OCI-LY3 (cell line): ENCODE measurements around the gene TANC1.

Experiments
- H2AFZ ChIP-seq: fragments of 200-600, 300-600 bp; shearing (Covaris generic); 2 replicates; pipeline ENCODE4 v1.6.0; 2014; ENCODE audit warnings: antibody characterized with exemption, low read depth, low read length
- H3K27ac ChIP-seq: fragments of 200-600, 300-600 bp; sonication (generic); 2 replicates; pipeline ENCODE4 v1.5.1; 2014; ENCODE audit warnings: mild to moderate bottlenecking, low read length, moderate library complexity, mixed read lengths
- H3K27me3 ChIP-seq: fragments of 200-600, 300-600 bp; sonication (generic); 2 replicates; pipeline ENCODE4 v1.6.1; 2014; ENCODE audit warnings: low read depth, low read length, mixed read lengths
- H3K36me3 ChIP-seq: fragments of 200-600, 300-600 bp; sonication (generic); replicated peaks from 2 replicates; pipeline ENCODE3; 2014; ENCODE audit warnings: low read depth, low read length, mixed read lengths
- H3K4me1 ChIP-seq: fragments of 300-600, 200-600 bp; sonication (generic); 2 replicates; pipeline ENCODE4 v1.6.1; 2014; ENCODE audit warnings: low read length, mixed read lengths
- H3K4me2 ChIP-seq: fragments of 200-600, 300-600 bp; sonication (generic); 2 replicates; pipeline ENCODE4 v1.6.1; 2014; ENCODE audit warnings: low read length, mixed read lengths
- H3K4me3 ChIP-seq: fragments of 300-600, 200-600 bp; sonication (generic); 2 replicates; pipeline ENCODE4 v1.5.1; 2014; ENCODE audit warnings: antibody characterized with exemption, mild to moderate bottlenecking, low read length, moderate library complexity
- H3K79me2 ChIP-seq: fragments of 300-600, 200-600 bp; shearing (Covaris generic); 2 replicates; pipeline ENCODE4 v1.6.1; 2014; ENCODE audit warnings: mild to moderate bottlenecking, low read length, mixed read lengths
- H3K9ac ChIP-seq: fragments of 300-600, 200-600 bp; shearing (Covaris generic); 2 replicates; pipeline ENCODE4 v1.6.0; 2014; ENCODE audit warnings: mild to moderate bottlenecking, low read length, moderate library complexity
- H3K9me3 ChIP-seq: fragments of 200-600, 300-600 bp; shearing (Covaris generic); 2 replicates; pipeline ENCODE4 v1.6.1; 2014; ENCODE audit warnings: low read length, mixed read lengths; ENCODE audit not compliant: insufficient read depth
- H4K20me1 ChIP-seq: fragments of 200-600, 300-600 bp; sonication (generic); 2 replicates; pipeline ENCODE4 v1.6.1; 2016; ENCODE audit warnings: low read length, mixed read lengths; ENCODE audit not compliant: insufficient read depth
- EZH2phosphoT487 ChIP-seq: fragments of 200-600 bp; shearing (Covaris generic); IDR thresholded peaks from 2 replicates; pipeline ENCODE4 v1.6.1; 2018; ENCODE audit warnings: antibody characterized with exemption, mixed run types, low read depth
- TF ChIP-seq, protein P1 (sequence below): fragments of 200-600, 300-600 bp; sonication (generic); IDR thresholded peaks from 2 replicates; pipeline ENCODE4 v1.5.1; 2014; ENCODE audit warnings: antibody characterized with exemption, low read length, low read depth

TANC1 gene

DNA sequence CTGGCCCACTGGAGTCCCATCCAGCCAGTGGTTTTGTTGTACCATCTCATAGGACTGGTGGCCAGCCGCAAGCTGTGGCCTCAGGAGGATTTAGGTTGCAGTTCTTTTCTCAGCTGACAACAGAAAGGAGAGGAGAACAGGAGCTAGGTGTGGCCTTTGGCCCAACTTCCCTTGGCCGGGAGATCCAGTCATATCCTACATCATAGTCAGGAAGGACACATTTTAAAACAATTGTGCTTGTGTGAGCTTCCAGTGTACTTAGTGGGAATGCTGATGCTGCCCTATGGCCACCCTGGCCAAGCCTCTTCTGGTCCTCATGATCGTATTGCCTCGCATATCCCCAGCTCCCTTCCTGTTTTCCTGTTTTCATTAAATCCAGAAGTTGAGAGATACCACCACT, 220.0 kb downstream of the TANC1 start:
- no peaks in the 10 kb centered on the region for H3K79me2 ChIP-seq
- H4K20me1 ChIP-seq = no peaks in the 10 kb centered on the region
- no peak overlapping the region for H3K9ac ChIP-seq
- no peaks in the 10 kb centered on the region for H3K9me3 ChIP-seq
- TF ChIP-seq, protein P1, sequence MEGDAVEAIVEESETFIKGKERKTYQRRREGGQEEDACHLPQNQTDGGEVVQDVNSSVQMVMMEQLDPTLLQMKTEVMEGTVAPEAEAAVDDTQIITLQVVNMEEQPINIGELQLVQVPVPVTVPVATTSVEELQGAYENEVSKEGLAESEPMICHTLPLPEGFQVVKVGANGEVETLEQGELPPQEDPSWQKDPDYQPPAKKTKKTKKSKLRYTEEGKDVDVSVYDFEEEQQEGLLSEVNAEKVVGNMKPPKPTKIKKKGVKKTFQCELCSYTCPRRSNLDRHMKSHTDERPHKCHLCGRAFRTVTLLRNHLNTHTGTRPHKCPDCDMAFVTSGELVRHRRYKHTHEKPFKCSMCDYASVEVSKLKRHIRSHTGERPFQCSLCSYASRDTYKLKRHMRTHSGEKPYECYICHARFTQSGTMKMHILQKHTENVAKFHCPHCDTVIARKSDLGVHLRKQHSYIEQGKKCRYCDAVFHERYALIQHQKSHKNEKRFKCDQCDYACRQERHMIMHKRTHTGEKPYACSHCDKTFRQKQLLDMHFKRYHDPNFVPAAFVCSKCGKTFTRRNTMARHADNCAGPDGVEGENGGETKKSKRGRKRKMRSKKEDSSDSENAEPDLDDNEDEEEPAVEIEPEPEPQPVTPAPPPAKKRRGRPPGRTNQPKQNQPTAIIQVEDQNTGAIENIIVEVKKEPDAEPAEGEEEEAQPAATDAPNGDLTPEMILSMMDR = no peak
- TF ChIP-seq EZH2phosphoT487 = no peak
- no peak overlapping the region for H3K27ac ChIP-seq
- no peaks in the 10 kb centered on the region for H3K36me3 ChIP-seq
- H3K4me3 ChIP-seq = no peak overlapping the region
- peaks cover 19% of the 10 kb centered on the region for H3K4me1 ChIP-seq
- 0 out of 2 replicates have a peak, but pooled peaks cover 4% of the 10 kb centered on the region for H3K27me3 ChIP-seq
- no peak overlapping the region for H3K4me2 ChIP-seq
- H2AFZ ChIP-seq = no peak overlapping the region

DNA sequence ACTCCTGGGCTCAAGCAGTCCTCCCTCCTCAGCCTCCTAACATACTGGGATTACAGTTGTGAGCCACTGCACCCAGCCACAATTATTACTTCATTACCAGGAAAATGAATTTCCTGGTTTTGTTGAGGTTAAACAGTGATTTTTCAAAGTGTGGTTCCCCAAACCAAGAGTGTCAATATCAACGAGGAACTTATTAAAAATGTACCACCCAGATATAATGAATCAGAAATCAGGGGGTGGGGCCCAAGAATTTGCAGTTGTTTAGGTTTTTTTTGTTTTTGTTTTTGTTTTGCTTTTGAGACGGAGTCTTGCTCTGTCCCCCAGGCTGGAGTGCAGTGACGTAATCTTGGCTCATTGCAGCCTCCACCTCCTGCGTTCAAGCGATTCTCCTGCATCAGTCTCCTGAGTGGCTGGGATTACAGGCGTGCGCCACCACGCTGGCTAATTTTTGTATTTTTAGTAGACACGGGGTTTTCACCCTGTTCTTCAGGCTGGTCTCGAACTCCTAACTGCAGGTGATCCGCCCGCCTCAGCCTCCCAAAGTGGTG, 224.0 kb downstream of the TANC1 start:
- TF ChIP-seq EZH2phosphoT487 = no peak
- TF ChIP-seq, protein P1 = no peak
- no peaks in the 10 kb centered on the region for H4K20me1 ChIP-seq
- no peak overlapping the region for H3K4me2 ChIP-seq
- no peak overlapping the region for H3K27ac ChIP-seq
- H3K9ac ChIP-seq = no peak overlapping the region
- no peaks in the 10 kb centered on the region for H3K36me3 ChIP-seq
- no peaks in the 10 kb centered on the region for H3K79me2 ChIP-seq
- no peak overlapping the region for H2AFZ ChIP-seq
- H3K4me1 ChIP-seq = no peaks in the 10 kb centered on the region
- H3K4me3 ChIP-seq = no peak overlapping the region
- H3K9me3 ChIP-seq = no peaks in the 10 kb centered on the region
- 0 out of 2 replicates have a peak, but pooled peaks cover 4% of the 10 kb centered on the region for H3K27me3 ChIP-seq

DNA sequence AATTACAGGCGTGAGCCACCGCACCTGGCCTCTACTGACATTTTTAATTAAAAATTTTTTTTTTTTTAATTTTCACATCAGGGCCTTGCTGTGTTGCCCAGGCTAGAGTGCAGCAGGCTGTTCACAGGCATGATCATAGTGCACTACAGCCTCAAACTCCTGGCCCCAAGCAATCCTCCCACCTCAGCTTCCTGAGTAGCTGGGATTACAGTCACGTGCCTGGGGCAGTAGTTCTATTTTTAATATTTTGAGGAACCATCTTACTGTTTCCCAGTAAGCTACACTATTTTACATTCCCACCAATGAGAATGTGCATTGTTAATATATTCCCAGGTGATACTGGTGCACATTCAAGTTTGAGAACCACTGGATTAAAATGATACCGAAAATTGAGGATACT, 225.4 kb downstream of the TANC1 start:
- Histone ChIP-seq H3K27me3 (no peaks in the 10 kb centered on the region), H3K4me1 (no peaks in the 10 kb centered on the region), H3K27ac (no peak overlapping the region), H3K9me3 (no peaks in the 10 kb centered on the region), H3K79me2 (no peaks in the 10 kb centered on the region), H3K4me3 (no peak overlapping the region), H3K9ac (no peak overlapping the region), H4K20me1 (no peaks in the 10 kb centered on the region), H2AFZ (no peak overlapping the region), H3K36me3 (no peaks in the 10 kb centered on the region), H3K4me2 (no peak overlapping the region)
- TF ChIP-seq, protein P1 = no peak
- no peak for TF ChIP-seq EZH2phosphoT487

DNA sequence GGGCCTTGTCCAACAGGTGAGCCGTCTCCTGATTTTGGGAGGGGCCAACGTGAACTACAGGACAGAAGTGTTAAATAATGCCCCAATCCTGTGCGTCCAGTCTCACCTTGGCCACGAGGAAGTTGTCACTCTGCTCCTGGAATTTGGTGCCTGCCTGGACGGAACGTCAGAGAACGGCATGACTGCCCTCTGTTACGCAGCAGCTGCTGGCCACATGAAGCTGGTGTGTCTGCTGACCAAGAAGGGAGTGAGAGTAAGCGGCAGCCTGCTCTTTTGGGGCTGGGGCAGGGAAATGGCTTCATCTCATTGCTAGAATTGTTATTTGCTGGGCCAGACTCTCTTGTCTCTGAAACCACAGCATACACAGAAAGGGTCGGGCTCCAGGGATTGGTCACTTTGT, 225.8 kb downstream of the TANC1 start:
- H2AFZ ChIP-seq = no peak overlapping the region
- H3K4me1 ChIP-seq = no peaks in the 10 kb centered on the region
- TF ChIP-seq, protein P1 = no peak
- TF ChIP-seq EZH2phosphoT487 = no peak

More for the DNA sequence above, 225.8 kb downstream of the TANC1 start:
- Histone ChIP-seq H4K20me1 (no peaks in the 10 kb centered on the region), H3K36me3 (no peaks in the 10 kb centered on the region), H3K9me3 (no peaks in the 10 kb centered on the region), H3K9ac (no peak overlapping the region), H3K79me2 (no peaks in the 10 kb centered on the region), H3K27ac (no peak overlapping the region), H3K4me2 (no peak overlapping the region), H3K4me3 (no peak overlapping the region), H3K27me3 (no peaks in the 10 kb centered on the region)
